Astrocyte of the cerebellum (primary cell): Measurements from ENCODE around the gene CENPO.
"Not testable (repeated sequence)": the region's sequence is repeated elsewhere in the genome, so short reads cannot be mapped to it uniquely, and the experiment has no call there.

ENCODE experiments used
- DNase-seq: peaks from one replicate; pipeline ENCODE4 v3.0.0-alpha.2; 2011; ENCODE audit warnings: low read depth
- H3K4me3 ChIP-seq: 2 replicates; pipeline ENCODE4 v1.5.1; 2011; ENCODE audit warnings: mild to moderate bottlenecking, low read depth, low read length, moderate library complexity
- in situ Hi-C: cut with HindIII; loops from 2 replicates; pipeline ENCODE4 v1.10.0; 2017; ENCODE audit warnings: low sequenced_read_pairs
- TF ChIP-seq, protein P1 (sequence below): IDR thresholded peaks from 2 replicates; pipeline ENCODE4 v1.5.1; 2012; ENCODE audit warnings: low read length, low read depth, moderate library complexity, mild to moderate bottlenecking; ENCODE audit errors: missing control alignments

CENPO gene

GRCh38 chr2:24834733-24835395 is 41.6 kb downstream of the CENPO start:
- TF ChIP-seq, protein P1, sequence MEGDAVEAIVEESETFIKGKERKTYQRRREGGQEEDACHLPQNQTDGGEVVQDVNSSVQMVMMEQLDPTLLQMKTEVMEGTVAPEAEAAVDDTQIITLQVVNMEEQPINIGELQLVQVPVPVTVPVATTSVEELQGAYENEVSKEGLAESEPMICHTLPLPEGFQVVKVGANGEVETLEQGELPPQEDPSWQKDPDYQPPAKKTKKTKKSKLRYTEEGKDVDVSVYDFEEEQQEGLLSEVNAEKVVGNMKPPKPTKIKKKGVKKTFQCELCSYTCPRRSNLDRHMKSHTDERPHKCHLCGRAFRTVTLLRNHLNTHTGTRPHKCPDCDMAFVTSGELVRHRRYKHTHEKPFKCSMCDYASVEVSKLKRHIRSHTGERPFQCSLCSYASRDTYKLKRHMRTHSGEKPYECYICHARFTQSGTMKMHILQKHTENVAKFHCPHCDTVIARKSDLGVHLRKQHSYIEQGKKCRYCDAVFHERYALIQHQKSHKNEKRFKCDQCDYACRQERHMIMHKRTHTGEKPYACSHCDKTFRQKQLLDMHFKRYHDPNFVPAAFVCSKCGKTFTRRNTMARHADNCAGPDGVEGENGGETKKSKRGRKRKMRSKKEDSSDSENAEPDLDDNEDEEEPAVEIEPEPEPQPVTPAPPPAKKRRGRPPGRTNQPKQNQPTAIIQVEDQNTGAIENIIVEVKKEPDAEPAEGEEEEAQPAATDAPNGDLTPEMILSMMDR = no peak
- in situ Hi-C loops = no loop called here
- H3K4me3 ChIP-seq = no peak overlapping the region
- no peak for DNase-seq

DNA sequence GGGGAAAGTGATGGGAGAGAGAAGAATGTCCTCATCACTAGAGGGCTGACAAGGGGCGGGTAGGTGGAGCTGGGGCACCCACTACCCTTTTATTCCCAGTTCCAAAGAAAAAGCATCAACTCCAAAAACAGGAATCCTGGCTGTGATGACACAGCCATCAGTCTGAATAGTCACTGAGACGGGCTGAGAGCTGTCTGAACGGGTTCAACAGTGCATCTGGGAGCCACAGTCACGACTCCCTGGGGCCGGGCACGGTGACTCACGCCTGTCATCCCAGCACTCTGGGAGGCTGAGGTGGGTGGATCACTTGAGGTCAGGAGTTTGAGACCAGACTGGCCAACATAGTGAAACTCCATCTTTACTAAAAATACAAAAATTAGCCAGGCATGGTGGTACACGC is 42.2 kb downstream of the CENPO start:
- H3K4me3 ChIP-seq, DNase-seq, in situ Hi-C loops: not testable (repeated sequence)

GRCh38 chr2:24836206-24836605 is 43.0 kb downstream of the CENPO start:
- TF ChIP-seq, protein P1 = no peak
- no peak for DNase-seq
- in situ Hi-C loops = no loop called here

GRCh38 chr2:24836706-24837105 is 43.5 kb downstream of the CENPO start:
- in situ Hi-C loops = no loop called here
- no peak for DNase-seq
- TF ChIP-seq, protein P1 = no peak
- no peak overlapping the region for H3K4me3 ChIP-seq

More at GRCh38 chr2:24836206-24836605, 43.0 kb downstream of the CENPO start:
- no peak overlapping the region for H3K4me3 ChIP-seq

- TF ChIP-seq, protein P1 = no peak
- H3K4me3 ChIP-seq = no peak overlapping the region
- no peak for DNase-seq
- in situ Hi-C loops = no loop called here
Measured at GRCh38 chr2:24837996-24838513, 44.8 kb downstream of the CENPO start.

DNA sequence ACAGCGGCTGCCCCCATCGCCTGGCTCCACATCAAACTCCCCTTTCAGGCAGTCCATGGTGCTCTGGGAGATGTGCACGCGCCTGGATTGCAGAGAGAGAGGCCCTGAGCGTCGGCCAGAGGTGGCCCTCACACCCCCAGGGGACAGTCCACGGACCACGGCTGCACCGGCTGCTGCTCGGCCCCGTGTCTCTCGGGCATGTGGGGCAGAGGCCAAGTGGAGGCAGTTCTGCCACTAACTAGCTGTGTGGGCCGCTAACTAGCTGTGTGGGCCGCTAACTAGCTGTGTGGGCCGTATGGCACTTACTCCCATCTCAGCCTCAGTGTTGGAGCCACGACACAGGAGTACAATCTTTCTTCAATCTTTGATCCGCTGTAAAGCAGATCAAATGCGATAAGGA is 45.3 kb downstream of the CENPO start:
- H3K4me3 ChIP-seq = no peak overlapping the region
- DNase-seq = no peak
- TF ChIP-seq, protein P1 = no peak
- in situ Hi-C loops = no loop called here

GRCh38 chr2:24839729-24840128 is 46.5 kb downstream of the CENPO start:
- DNase-seq = no peak
- no peak overlapping the region for H3K4me3 ChIP-seq
- TF ChIP-seq, protein P1 = no peak
- in situ Hi-C loops = no loop called here
